Prostate gland (tissue), 2 donors: ENCODE data around the gene CD40LG. TPM values are rescaled to one million over a fixed set of nuclear protein-coding genes. Genes with fewer than 3 reads are reported as not detected.

Experiments used
- DNase-seq: peaks from one replicate; pipeline ENCODE4 v3.0.0-alpha.2; 2019; ENCODE audit warnings: low spot score
- H3K27ac ChIP-seq, 2 donors: fragments of 200-600 bp; sonication (generic); 2 replicates each; pipeline ENCODE4 v1.5.1; 2017 to 2019
- H3K27me3 ChIP-seq: fragments of 200-600 bp; sonication (generic); replicated peaks from 2 replicates; pipeline ENCODE4 v1.5.1; 2019; ENCODE audit not compliant: insufficient read depth
- H3K36me3 ChIP-seq, 2 donors: fragments of 200-600 bp; sonication (generic); 1 replicate in 1 of 2; 2 replicates in 1 of 2; pipeline versions ENCODE4 v1.5.1 to v1.8.1; 2017 to 2019
- H3K4me1 ChIP-seq: fragments of 200-600 bp; sonication (generic); replicated peaks from 2 replicates; pipeline ENCODE4 v1.5.1; 2019
- H3K4me3 ChIP-seq, 2 donors: fragments of 200-600 bp; sonication (generic); 2 replicates each; pipeline ENCODE4 v1.5.1; 2017 to 2019
- H3K9me3 ChIP-seq: fragments of 200-600 bp; sonication (generic); 2 replicates; pipeline ENCODE4 v1.5.1; 2017
- CTCF ChIP-seq, 4 experiments: fragments of 200-600 bp in 2 of 4; fragments of 450-650 bp in 2 of 4; sonication (generic) in 2 of 4; IDR thresholded peaks; 1 replicate in 3 of 4; 2 replicates in 1 of 4; pipeline ENCODE4 v1.5.1; 2016 to 2019; ENCODE audit warnings: antibody characterized with exemption in 4 of 4, mild to moderate bottlenecking in 2 of 4, moderate library complexity in 2 of 4
- POLR2A ChIP-seq: fragments of 450-650 bp; IDR thresholded peaks from one replicate; pipeline ENCODE4 v1.6.1; 2016; ENCODE audit warnings: antibody characterized with exemption, mild to moderate bottlenecking
- POLR2AphosphoS5 ChIP-seq: sonication (generic); formaldehyde crosslinking; IDR thresholded peaks from one replicate; pipeline ENCODE4 v1.6.1; 2017; ENCODE audit warnings: antibody characterized with exemption
- WGBS: methylation state at CpG from one replicate; pipeline ENCODE4 v1.1.5; 2018; 5-methylcytosine and 5-hydroxymethylcytosine counted together
- intact Hi-C: fragments of 100-400 bp; cut with DNase I; formaldehyde crosslinking; loops from one replicate; pipeline ENCODE4 v1.14.2; 2022
- total RNA-seq, 2 donors: library from RNA; depleted of rRNA; stranded (reverse); fragments of >200 nt; gene quantifications; one replicate each; pipeline ENCODE4 v1.1.0, GENCODE V29; 2016

CD40LG gene
- total RNA-seq, 2 donors from 2014 or later: not detected

GRCh38 chrX:136616987-136617685, 30.8 kb upstream of the CD40LG start:
- Histone ChIP-seq H3K4me3 (no peak overlapping the region), H3K27ac (no peak overlapping the region), H3K27me3 (no peaks in the 10 kb centered on the region), H3K9me3 (no peaks in the 10 kb centered on the region), H3K4me1 (no peaks in the 10 kb centered on the region), H3K36me3 (no peaks in the 10 kb centered on the region)
- 77% methylated on average over 6 of the region's 6 CpGs for WGBS
- no peak for TF ChIP-seq POLR2AphosphoS5
- TF ChIP-seq POLR2A: no peak
- no peak for TF ChIP-seq CTCF (IDR thresholded peaks at IDR 0.05)
- DNase-seq: no peak
- intact Hi-C loops: no loop called here

DNA sequence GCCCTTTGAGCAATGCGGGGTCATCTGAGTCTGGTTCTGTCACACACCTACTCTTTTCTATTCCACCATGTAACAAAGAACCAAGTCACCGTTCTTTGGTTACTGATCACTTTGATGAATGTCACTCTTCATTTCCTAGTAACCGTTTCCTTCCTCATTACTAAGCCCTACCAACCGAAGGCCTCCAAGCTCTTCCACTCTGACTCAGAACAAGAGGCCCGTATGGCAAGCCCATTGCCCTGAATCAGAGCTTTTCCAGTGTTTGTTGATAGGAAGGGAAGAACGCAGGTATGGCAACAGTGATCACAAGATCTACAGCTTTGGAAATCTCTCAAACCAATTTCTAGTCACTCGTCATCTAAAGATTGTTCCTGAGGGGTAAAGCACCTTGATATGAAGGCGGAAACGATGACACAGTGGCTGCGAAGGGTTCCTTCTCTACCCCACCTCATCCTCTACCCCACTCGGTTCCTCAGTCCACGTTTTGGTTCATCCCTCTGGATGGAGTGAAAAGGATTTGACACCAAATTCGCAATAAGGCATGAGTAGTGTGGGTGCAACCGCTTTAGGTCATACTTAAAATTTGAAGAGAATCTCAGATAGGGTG, 28.0 kb upstream of the CD40LG start:
- no peaks in the 10 kb centered on the region for H3K4me1 ChIP-seq
- no peak overlapping the region for H3K4me3 ChIP-seq
- 92% methylated on average over 14 of the region's 14 CpGs for WGBS
- H3K27me3 ChIP-seq: no peaks in the 10 kb centered on the region
- no peaks in the 10 kb centered on the region for H3K9me3 ChIP-seq
- H3K36me3 ChIP-seq: no peaks in the 10 kb centered on the region
- no peak for DNase-seq
- intact Hi-C loops: no loop called here
- TF ChIP-seq CTCF (IDR thresholded peaks at IDR 0.05) (no peak), POLR2A (no peak), POLR2AphosphoS5 (no peak)
- H3K27ac ChIP-seq: no peak overlapping the region

GRCh38 chrX:136620780-136621179, 27.2 kb upstream of the CD40LG start:
- no peak overlapping the region for H3K4me3 ChIP-seq
- H3K4me1 ChIP-seq: no peaks in the 10 kb centered on the region
- no peaks in the 10 kb centered on the region for H3K36me3 ChIP-seq
- intact Hi-C loops: no loop called here
- DNase-seq: no peak
- no peaks in the 10 kb centered on the region for H3K9me3 ChIP-seq
- TF ChIP-seq POLR2A (no peak), POLR2AphosphoS5 (no peak), CTCF (IDR thresholded peaks at IDR 0.05) (no peak)
- no peak overlapping the region for H3K27ac ChIP-seq
- no peaks in the 10 kb centered on the region for H3K27me3 ChIP-seq

DNA sequence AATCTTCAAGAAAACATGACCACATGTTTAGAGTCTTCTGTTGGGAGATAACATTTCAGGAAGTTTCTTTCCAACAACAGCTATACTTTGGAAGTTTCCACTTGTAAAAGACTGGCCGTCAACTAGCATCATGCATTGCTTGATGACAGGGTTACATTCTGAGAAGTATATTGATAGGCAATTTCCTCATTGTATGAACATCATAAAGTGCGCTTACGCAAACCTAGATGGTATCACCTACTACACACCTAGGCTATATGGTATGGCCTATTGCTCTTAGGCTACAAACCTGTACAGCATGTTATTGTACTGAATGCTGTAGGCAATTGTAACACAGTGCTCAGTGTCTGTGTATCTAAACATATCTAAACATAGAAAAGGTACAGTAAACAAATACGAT, 25.4 kb upstream of the CD40LG start:
- Histone ChIP-seq H3K4me1 (no peaks in the 10 kb centered on the region), H3K4me3 (no peak overlapping the region), H3K36me3 (no peaks in the 10 kb centered on the region), H3K9me3 (no peaks in the 10 kb centered on the region), H3K27me3 (no peaks in the 10 kb centered on the region), H3K27ac (no peak overlapping the region)
- WGBS: 98% methylated on average over 4 of the region's 4 CpGs
- no peak for DNase-seq
- intact Hi-C loops: no loop called here
- no peak for TF ChIP-seq POLR2AphosphoS5
- TF ChIP-seq CTCF (IDR thresholded peaks at IDR 0.05): no peak
- no peak for TF ChIP-seq POLR2A

GRCh38 chrX:136623396-136623795, 24.6 kb upstream of the CD40LG start:
- Histone ChIP-seq H3K27me3 (no peaks in the 10 kb centered on the region), H3K4me1 (no peaks in the 10 kb centered on the region), H3K36me3 (no peaks in the 10 kb centered on the region), H3K27ac (no peak overlapping the region), H3K4me3 (no peak overlapping the region), H3K9me3 (no peaks in the 10 kb centered on the region)
- intact Hi-C loops: no loop called here
- TF ChIP-seq POLR2A (no peak), POLR2AphosphoS5 (no peak), CTCF (IDR thresholded peaks at IDR 0.05) (no peak)
- 89% methylated on average over 1 of the region's 1 CpG for WGBS
- no peak for DNase-seq
